Heart left ventricle (tissue), 16 donors: ENCODE measurements around the gene CAMK2B. TPM values are rescaled to one million over a fixed set of nuclear protein-coding genes. Genes with fewer than 3 reads are reported as not detected.

Source experiments
- ATAC-seq, 4 donors: fragments of 200-7000 bp; cut with Tn5 transposase; one replicate each; pipeline ENCODE4 v1.9.1; 2020 to 2022; ENCODE audit warnings: moderate library complexity in 4 of 4, mild to moderate bottlenecking in 3 of 4, moderate number of reproducible peaks in 1 of 4
- DNase-seq, 5 donors: peaks; one replicate each; pipeline ENCODE4 v3.0.0-alpha.2; 2020
- H3K27ac ChIP-seq, 12 donors: fragments of 200-600 bp; sonication (generic) in 4 of 12; one replicate each; pipeline versions ENCODE4 v1.5.0 to v1.8.0; 2016 to 2022; ENCODE audit warnings: mild to moderate bottlenecking in 2 of 12
- H3K27me3 ChIP-seq, 9 donors: fragments of 200-600 bp; sonication (generic) in 2 of 9; one replicate each; pipeline versions ENCODE4 v1.5.1 to v1.8.0; 2016 to 2022; ENCODE audit warnings: mild to moderate bottlenecking in 3 of 9
- H3K36me3 ChIP-seq, 9 donors: fragments of 200-600 bp; sonication (generic) in 2 of 9; one replicate each; pipeline versions ENCODE4 v1.5.0 to v1.8.0; 2018 to 2022; ENCODE audit warnings: mild to moderate bottlenecking in 2 of 9
- H3K4me1 ChIP-seq, 12 donors: fragments of 200-600 bp; sonication (generic) in 4 of 12; one replicate each; pipeline versions ENCODE4 v1.5.0 to v1.8.0; 2016 to 2022; ENCODE audit warnings: mild to moderate bottlenecking in 3 of 12
- H3K4me3 ChIP-seq, 12 donors: fragments of 200-600 bp; sonication (generic) in 4 of 12; one replicate each; pipeline versions ENCODE4 v1.5.0 to v1.8.0; 2017 to 2022; ENCODE audit warnings: mild to moderate bottlenecking in 9 of 12, moderate library complexity in 4 of 12
- H3K9me3 ChIP-seq, 12 donors: fragments of 200-600 bp; sonication (generic) in 4 of 12; one replicate each; pipeline versions ENCODE4 v1.5.0 to v1.8.0; 2016 to 2022; ENCODE audit warnings: mild to moderate bottlenecking in 1 of 12
- POLR2A ChIP-seq, 2 donors: fragments of 450-650 bp; IDR thresholded peaks; one replicate each; pipeline ENCODE4 v1.6.1; 2017; ENCODE audit warnings: antibody characterized with exemption in 2 of 2, mild to moderate bottlenecking in 2 of 2, moderate library complexity in 2 of 2
- WGBS, 4 donors: extraction: QIAGEN DNeasy Blood & Tissue Kit in 2 of 4; methylation state at CpG; one replicate each; pipeline versions ENCODE4 v1.1.5 to v1.1.7; 2013 to 2018; 5-methylcytosine and 5-hydroxymethylcytosine counted together
- intact Hi-C, 10 donors: fragments of 100-400 bp; cut with DNase I; formaldehyde crosslinking; loops; one replicate each; pipeline versions ENCODE4 v1.11.1 to v1.14.2; 2022
- polyA plus RNA-seq, 2 donors: library from polyadenylated mRNA; stranded (reverse); fragments of 200-250 nt; gene quantifications; one replicate each; pipeline ENCODE4 v1.2.3, GENCODE V29; 2013
- total RNA-seq, 9 donors: library from RNA; depleted of rRNA in 2 of 9; stranded (reverse); fragments of >200 nt in 2 of 9; fragmentation: NEBNext Ultra II Directional in 3 of 9; extraction: Animal tissue kit (Norgen Biotek cat#: 25700) in 3 of 9; gene quantifications; one replicate each; pipeline versions ENCODE4 v1.1.0 to v1.2.4, GENCODE V29; 2016 to 2023
- TF ChIP-seq, protein P1 (sequence below), 12 donors: fragments of 200-600 bp; sonication (generic) in 4 of 12; IDR thresholded peaks; one replicate each; pipeline versions ENCODE4 v1.5.0 to v1.8.0; 2018 to 2022; ENCODE audit warnings: antibody characterized with exemption in 12 of 12, mild to moderate bottlenecking in 5 of 12
- donor health status: ischemic (EF 13 %, LVEDD 7.1; RV severe dilation, severe dysfunction).
- donor health status: healthy with polysubstance abuse.
- donor health status: DM: no; HTN: yes; CAD: no.
- donor health status: DM: no; HTN: no; CAD: no.
- donor health status: ischemic (EF 25% LVEDD 6.9; RV normal size, moderate dysfunction).
- donor health status: ischemic (EF 25% LVEDD 5.7; RV mildly dilated, moderate dysfunction).
- donor health status: healthy.
- donor health status: DM: yes; HTN: yes; CAD: no.
- donor health status: ischemic (EF 35%, LVEDD 5.7; RV mildly dilated, moderate dysfunction).
- donor health status: nonischemic (EF 11% LVEDD 7.7; RV severe dilation, severe dysfunction).
- donor health status: DM: yes; HTN: yes; CAD: no.
- donor health status: PGD.
- donor health status: ischemic (EF 29% LVEDD 5.4; RV normal size, mild dysfunction).
- donor health status: nonischemic (EF 23%, LVEDD 6.1; RV moderate dilation, normal function).

The CAMK2B gene
- total and polyA plus RNA-seq, 11 donors, result 35.7 to 141 (median 103) TPM

DNA sequence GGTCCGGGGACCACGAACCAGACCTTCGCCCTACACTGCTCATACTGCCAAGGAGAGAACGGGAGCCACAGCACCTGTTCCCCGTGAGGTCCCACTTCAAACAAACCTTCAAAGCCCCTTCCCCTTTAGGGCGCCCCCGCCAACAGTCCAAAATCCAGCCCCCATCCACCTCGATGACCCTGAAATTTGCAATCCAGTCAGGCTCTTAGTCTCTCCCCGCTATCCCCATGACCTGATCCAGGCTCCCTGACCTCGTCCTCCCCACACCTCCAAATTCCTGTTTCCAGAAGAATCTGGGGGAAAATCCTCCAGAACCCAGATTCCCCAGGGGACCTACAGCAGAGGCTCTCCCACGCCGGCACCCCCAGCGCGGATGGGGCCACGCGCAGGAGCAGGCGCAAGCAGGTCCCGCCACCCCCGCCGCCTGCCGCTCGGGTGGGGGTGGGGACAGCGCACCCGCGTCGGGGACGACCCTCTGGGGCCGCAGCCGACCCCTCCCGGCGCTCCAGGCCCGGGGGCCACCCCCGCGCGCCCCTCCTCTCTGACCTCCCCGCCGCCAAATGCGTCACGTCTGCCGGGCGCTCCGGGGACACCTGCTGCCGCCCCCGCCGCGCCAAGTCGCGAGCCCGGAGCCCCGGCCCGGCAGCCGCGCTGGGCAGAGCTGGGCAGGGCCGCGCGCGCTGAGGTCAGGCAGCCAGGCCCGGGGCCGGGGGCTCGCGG, 753 bp downstream of the CAMK2B start:
- Histone ChIP-seq H3K36me3 (no peaks in the 10 kb centered on the region), H3K27me3 (peaks cover 0 to 25% (median 4%) of the 10 kb centered on the region in 9 donors), H3K4me3 (peak overlapping the region; percentile 20 to 66 (median 50)), H3K27ac (peak overlapping the region; percentile 47 to 93 (median 84)), H3K4me1 (peaks cover 0 to 53% (median 8%) of the 10 kb centered on the region in 12 donors), H3K9me3 (no peaks in the 10 kb centered on the region)
- ATAC-seq (peak in 1 of 4 donors; percentile 4), DNase-seq (no peak)
- 4 to 9% (median 5%) methylated on average over 16 to 61 of the region's 61 CpGs for WGBS, 4 donors
- intact Hi-C loops, result loop anchor here in 4 of 10 donors (5.0 to 10.0 kb wide), 4 partner anchors 47 to 150 kb away; no protein-coding TSS in a partner anchor
- TF ChIP-seq, protein P1, sequence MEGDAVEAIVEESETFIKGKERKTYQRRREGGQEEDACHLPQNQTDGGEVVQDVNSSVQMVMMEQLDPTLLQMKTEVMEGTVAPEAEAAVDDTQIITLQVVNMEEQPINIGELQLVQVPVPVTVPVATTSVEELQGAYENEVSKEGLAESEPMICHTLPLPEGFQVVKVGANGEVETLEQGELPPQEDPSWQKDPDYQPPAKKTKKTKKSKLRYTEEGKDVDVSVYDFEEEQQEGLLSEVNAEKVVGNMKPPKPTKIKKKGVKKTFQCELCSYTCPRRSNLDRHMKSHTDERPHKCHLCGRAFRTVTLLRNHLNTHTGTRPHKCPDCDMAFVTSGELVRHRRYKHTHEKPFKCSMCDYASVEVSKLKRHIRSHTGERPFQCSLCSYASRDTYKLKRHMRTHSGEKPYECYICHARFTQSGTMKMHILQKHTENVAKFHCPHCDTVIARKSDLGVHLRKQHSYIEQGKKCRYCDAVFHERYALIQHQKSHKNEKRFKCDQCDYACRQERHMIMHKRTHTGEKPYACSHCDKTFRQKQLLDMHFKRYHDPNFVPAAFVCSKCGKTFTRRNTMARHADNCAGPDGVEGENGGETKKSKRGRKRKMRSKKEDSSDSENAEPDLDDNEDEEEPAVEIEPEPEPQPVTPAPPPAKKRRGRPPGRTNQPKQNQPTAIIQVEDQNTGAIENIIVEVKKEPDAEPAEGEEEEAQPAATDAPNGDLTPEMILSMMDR (IDR thresholded peaks at IDR 0.05), result no peak
- no peak for TF ChIP-seq POLR2A (IDR thresholded peaks at IDR 0.05)

GRCh38 chr7:44324204-44324480, 1.3 kb downstream of the CAMK2B start:
- H3K36me3 ChIP-seq, result no peaks in the 10 kb centered on the region
- H3K4me3 ChIP-seq, result peak overlapping the region; percentile 20 to 66 (median 50)
- WGBS, 4 donors, result 5 to 19% (median 9%) methylated on average over 7 to 9 of the region's 9 CpGs
- no peak for TF ChIP-seq POLR2A (IDR thresholded peaks at IDR 0.05)
- TF ChIP-seq, protein P1 (IDR thresholded peaks at IDR 0.05), result no peak
- DNase-seq, result no peak
- H3K27ac ChIP-seq, result peak overlapping the region; percentile 47 to 93 (median 84)
- H3K9me3 ChIP-seq, result no peaks in the 10 kb centered on the region
- intact Hi-C loops, result loop anchor here in 2 of 10 donors (5.0 to 10.0 kb wide), 2 partner anchors 148 to 151 kb away; no protein-coding TSS in a partner anchor
- peaks cover 0 to 25% (median 4%) of the 10 kb centered on the region in 9 donors for H3K27me3 ChIP-seq
- peaks cover 0 to 53% (median 10%) of the 10 kb centered on the region in 12 donors for H3K4me1 ChIP-seq
- no peak for ATAC-seq

DNA sequence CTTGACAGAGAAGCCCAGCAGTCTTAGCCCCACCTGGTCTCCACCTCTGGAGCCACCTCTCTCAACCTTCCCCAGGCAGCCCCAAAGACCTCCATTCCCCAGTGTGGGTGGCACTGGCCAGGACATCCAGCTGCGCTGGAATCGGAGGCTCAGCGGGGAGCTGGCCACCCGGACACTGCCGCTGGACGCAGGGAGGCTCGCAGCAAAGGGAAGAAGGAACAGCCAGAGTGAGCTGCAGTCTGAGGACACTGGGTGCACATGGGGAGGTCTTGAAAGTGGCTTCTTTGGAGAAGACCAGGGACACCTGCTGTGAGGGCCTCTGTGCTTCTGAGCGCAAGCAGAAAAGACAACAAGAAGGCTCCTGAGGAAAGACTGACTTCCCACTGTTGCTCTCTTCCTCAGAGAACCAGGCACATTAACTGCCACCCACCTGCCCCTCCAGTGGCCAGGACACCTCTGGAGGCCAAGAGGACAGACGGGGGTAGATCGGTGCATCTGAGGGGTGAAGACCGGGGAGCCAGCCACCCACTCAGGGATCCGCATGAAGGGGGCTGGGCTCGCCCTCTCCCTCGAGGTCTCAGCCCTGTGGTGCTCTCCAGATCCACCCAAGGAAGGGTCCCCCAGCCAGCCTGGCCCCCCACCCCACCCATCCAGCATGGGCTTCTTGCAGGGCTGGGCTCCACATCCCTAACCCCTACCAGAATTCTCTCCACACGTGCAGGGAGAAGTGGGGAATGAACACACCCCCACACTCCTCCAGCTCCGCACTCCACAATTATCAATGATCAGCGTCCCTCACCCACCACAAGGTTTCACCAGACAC, 1.8 kb downstream of the CAMK2B start:
- 72 to 82% (median 80%) methylated on average over 11 to 17 of the region's 17 CpGs for WGBS, 4 donors
- H3K4me3 ChIP-seq, result peak overlapping the region in 10 of 12 donors; percentile 2 to 66 (median 54)
- H3K36me3 ChIP-seq, result no peaks in the 10 kb centered on the region
- DNase-seq (no peak), ATAC-seq (no peak)
- TF ChIP-seq, protein P1 (IDR thresholded peaks at IDR 0.05), result no peak
- no peak for TF ChIP-seq POLR2A (IDR thresholded peaks at IDR 0.05)
- H3K4me1 ChIP-seq, result peaks cover 0 to 53% (median 10%) of the 10 kb centered on the region in 12 donors
- peak overlapping the region; percentile 64 to 93 (median 84) for H3K27ac ChIP-seq
- peaks cover 0 to 25% (median 4%) of the 10 kb centered on the region in 9 donors for H3K27me3 ChIP-seq
- no peaks in the 10 kb centered on the region for H3K9me3 ChIP-seq
- intact Hi-C loops, result loop anchor here in 2 of 10 donors (5.0 to 10.0 kb wide), 2 partner anchors 149 to 151 kb away; no protein-coding TSS in a partner anchor
